Stimulated activated CD8-positive, alpha-beta memory T cell treated with anti-CD3 and anti-CD28 coated beads, Interleukin-12 subunit alpha, Interleukin-12 subunit beta, amount 100 ng/mL, for 1 hour (primary cell): Measurements from ENCODE around the gene EXOC7.
"Not testable (repeated sequence)": the region's sequence is repeated elsewhere in the genome, so short reads cannot be mapped to it uniquely, and the experiment has no call there.

ENCODE experiments used
- DNase-seq: peaks from one replicate; pipeline ENCODE4 v3.0.0-alpha.2; 2020; ENCODE audit warnings: low read depth

EXOC7 gene

GRCh38 chr17:76042868-76043267 lies 60.7 kb downstream of the EXOC7 start:
- DNase-seq: not testable (repeated sequence)

GRCh38 chr17:76040376-76040775 lies 63.2 kb downstream of the EXOC7 start:
- no peak for DNase-seq

GRCh38 chr17:76039121-76039520 lies 64.5 kb downstream of the EXOC7 start:
- DNase-seq: no peak

GRCh38 chr17:76038050-76038449 lies 65.5 kb downstream of the EXOC7 start:
- DNase-seq: no peak

GRCh38 chr17:76036497-76037261 lies 66.9 kb downstream of the EXOC7 start:
- DNase-seq: no peak

- DNase-seq: no peak
These were observed 68.9 kb downstream of the EXOC7 start for GRCh38 chr17:76034428-76035350.

- no peak for DNase-seq
These were observed 70.4 kb downstream of the EXOC7 start for GRCh38 chr17:76033139-76033538.

- DNase-seq: no peak
These were observed 70.8 kb downstream of the EXOC7 start for GRCh38 chr17:76032780-76033108.

GRCh38 chr17:76032073-76032779 lies 71.4 kb downstream of the EXOC7 start:
- no peak for DNase-seq
